ENCODE results near the gene TXNRD2.
"Not testable (repeated sequence)": the region's sequence is repeated elsewhere in the genome, so short reads cannot be mapped to it uniquely, and the experiment has no call there.

TXNRD2 gene

GRCh38 chr22:19910180-19910744 is 31.4 kb downstream of the TXNRD2 start:
- peak; percentile 68 for TF ChIP-seq CTCF (IDR thresholded peaks at IDR 0.05; ENCODE audit: poor library complexity, severe bottlenecking)
- H3K9me3 ChIP-seq (ENCODE audit: severe bottlenecking), result peaks cover 2% of the 10 kb centered on the region
- H3K4me1 ChIP-seq (ENCODE audit: insufficient read depth, poor library complexity, severe bottlenecking), result no peaks in the 10 kb centered on the region
- no peak for DNase-seq (ENCODE audit: low spot score)
- no peak overlapping the region for H3K4me3 ChIP-seq (ENCODE audit: severe bottlenecking)
- no peak overlapping the region for H3K27ac ChIP-seq (ENCODE audit: poor library complexity, severe bottlenecking)
- peaks cover 32% of the 10 kb centered on the region for H3K36me3 ChIP-seq (ENCODE audit: low read depth)
- ATAC-seq (ENCODE audit: low read depth), result peak; percentile 8; the same call in 1 of the 3 replicates
- H3K27me3 ChIP-seq (ENCODE audit: insufficient read depth, poor library complexity, severe bottlenecking), result no peaks in the 10 kb centered on the region

GRCh38 chr22:19909350-19910179 is 32.1 kb downstream of the TXNRD2 start:
- DNase-seq (ENCODE audit: low spot score), result peak; percentile 75
- peak; percentile 95 for ATAC-seq (ENCODE audit: low read depth)
- peak; percentile 84 for TF ChIP-seq CTCF (IDR thresholded peaks at IDR 0.05; ENCODE audit: poor library complexity, severe bottlenecking)
- H3K4me1 ChIP-seq (ENCODE audit: insufficient read depth, poor library complexity, severe bottlenecking), result no peaks in the 10 kb centered on the region
- no peaks in the 10 kb centered on the region for H3K27me3 ChIP-seq (ENCODE audit: insufficient read depth, poor library complexity, severe bottlenecking)
- no peak overlapping the region for H3K27ac ChIP-seq (ENCODE audit: poor library complexity, severe bottlenecking)
- H3K36me3 ChIP-seq (ENCODE audit: low read depth), result peaks cover 25% of the 10 kb centered on the region
- H3K9me3 ChIP-seq (ENCODE audit: severe bottlenecking), result peaks cover 2% of the 10 kb centered on the region
- H3K4me3 ChIP-seq (ENCODE audit: severe bottlenecking), result no peak overlapping the region

GRCh38 chr22:19907902-19908301 is 33.7 kb downstream of the TXNRD2 start:
- not testable (repeated sequence) for H3K4me1 ChIP-seq (ENCODE audit: insufficient read depth, poor library complexity, severe bottlenecking)

GRCh38 chr22:19906864-19907263 is 34.8 kb downstream of the TXNRD2 start:
- not testable (repeated sequence) for ATAC-seq (ENCODE audit: low read depth); H3K27me3 ChIP-seq (ENCODE audit: insufficient read depth, poor library complexity, severe bottlenecking); H3K4me1 ChIP-seq (ENCODE audit: insufficient read depth, poor library complexity, severe bottlenecking); DNase-seq (ENCODE audit: low spot score); H3K27ac ChIP-seq (ENCODE audit: poor library complexity, severe bottlenecking); H3K4me3 ChIP-seq (ENCODE audit: severe bottlenecking); H3K9me3 ChIP-seq (ENCODE audit: severe bottlenecking)
- H3K36me3 ChIP-seq (ENCODE audit: low read depth), result peaks cover 10% of the 10 kb centered on the region

More at GRCh38 chr22:19907902-19908301, 33.7 kb downstream of the TXNRD2 start:
- not testable (repeated sequence) for DNase-seq (ENCODE audit: low spot score); H3K9me3 ChIP-seq (ENCODE audit: severe bottlenecking); H3K27me3 ChIP-seq (ENCODE audit: insufficient read depth, poor library complexity, severe bottlenecking); ATAC-seq (ENCODE audit: low read depth); H3K27ac ChIP-seq (ENCODE audit: poor library complexity, severe bottlenecking); H3K4me3 ChIP-seq (ENCODE audit: severe bottlenecking)
- H3K36me3 ChIP-seq (ENCODE audit: low read depth), result peaks cover 10% of the 10 kb centered on the region

- Histone ChIP-seq H3K27ac (ENCODE audit: poor library complexity, severe bottlenecking) (no peak overlapping the region), H3K9me3 (ENCODE audit: severe bottlenecking) (no peaks in the 10 kb centered on the region), H3K4me1 (ENCODE audit: insufficient read depth, poor library complexity, severe bottlenecking) (no peaks in the 10 kb centered on the region), H3K27me3 (ENCODE audit: insufficient read depth, poor library complexity, severe bottlenecking) (no peaks in the 10 kb centered on the region), H3K36me3 (ENCODE audit: low read depth) (peaks cover 8% of the 10 kb centered on the region), H3K4me3 (ENCODE audit: severe bottlenecking) (no peak overlapping the region)
- ATAC-seq (ENCODE audit: low read depth), result no peak
- TF ChIP-seq CTCF (IDR thresholded peaks at IDR 0.05; ENCODE audit: poor library complexity, severe bottlenecking), result no peak
- no peak for DNase-seq (ENCODE audit: low spot score)
These were observed 36.0 kb downstream of the TXNRD2 start for GRCh38 chr22:19905347-19906276.
